Psoas muscle (tissue), 8 donors: ENCODE measurements around the gene SCNN1A. TPM values are rescaled to one million over a fixed set of nuclear protein-coding genes. Genes with fewer than 3 reads are reported as not detected.

Source experiments
- ATAC-seq, 4 donors: fragments of 200-7000 bp; cut with Tn5 transposase; one replicate each; pipeline ENCODE4 v1.9.1; 2020; ENCODE audit warnings: moderate library complexity in 3 of 4, mild to moderate bottlenecking in 2 of 4
- DNase-seq, 2 donors: peaks; one replicate each; pipeline ENCODE4 v3.0.0-alpha.2; 2020
- H3K27ac ChIP-seq: fragments of 200-600 bp; one replicate; pipeline ENCODE4 v1.8.0; 2022
- H3K27me3 ChIP-seq, 3 donors: fragments of 200-600 bp in 1 of 3; one replicate each; pipeline versions ENCODE4 v1.6.1 to v1.8.0; 2013 to 2022; ENCODE audit warnings: low read length in 2 of 3, mild to moderate bottlenecking in 2 of 3, moderate library complexity in 1 of 3; ENCODE audit not compliant: insufficient read depth in 3 of 3
- H3K36me3 ChIP-seq, 2 donors: fragments of 200-600 bp in 1 of 2; one replicate each; pipeline versions ENCODE4 v1.6.1 to v1.8.0; 2013 to 2022; ENCODE audit warnings: low read depth in 1 of 2, mild to moderate bottlenecking in 1 of 2, moderate library complexity in 1 of 2; ENCODE audit not compliant: insufficient read depth in 1 of 2
- H3K4me1 ChIP-seq: fragments of 200-600 bp; one replicate; pipeline ENCODE4 v1.8.0; 2022
- H3K4me3 ChIP-seq: fragments of 200-600 bp; one replicate; pipeline ENCODE4 v1.8.0; 2022; ENCODE audit warnings: mild to moderate bottlenecking
- H3K9me3 ChIP-seq: fragments of 200-600 bp; one replicate; pipeline ENCODE4 v1.8.0; 2022
- CTCF ChIP-seq: fragments of 200-600 bp; IDR thresholded peaks from one replicate; pipeline ENCODE4 v1.8.0; 2022; ENCODE audit warnings: antibody characterized with exemption
- WGBS, 3 donors: extraction: QIAGEN DNeasy Blood & Tissue Kit; methylation state at CpG; one replicate each; pipeline versions ENCODE4 v1.1.6 to v1.1.7; 2013; 5-methylcytosine and 5-hydroxymethylcytosine counted together
- intact Hi-C, 2 donors: fragments of 100-400 bp; cut with DNase I; formaldehyde crosslinking; loops; one replicate each; pipeline versions ENCODE4 v1.11.0 to v1.14.2; 2022
- polyA plus RNA-seq, 3 donors: library from polyadenylated mRNA; stranded (reverse); fragments of 200-250 nt; gene quantifications; one replicate each; pipeline ENCODE4 v1.2.3, GENCODE V29; 2013
- total RNA-seq, 4 donors: library from RNA; stranded (reverse); fragmentation: NEBNext Ultra II Directional in 2 of 4; extraction: Animal tissue kit (Norgen Biotek cat#: 25700) in 2 of 4; gene quantifications; one replicate each; pipeline versions ENCODE4 v1.2.1 to v1.2.4, GENCODE V29; 2021 to 2023
- donor health status: healthy with polysubstance abuse.
- donor health status: DM: no; HTN: no; CAD: no; lungs with moderate emphysema.
- donor health status: Bipolar disorder and iron deficiency.
- donor health status: healthy.
- donor health status: DM: yes; HTN: yes; CAD: no.
- donor health status: DM: no; HTN: no; CAD: no.
- donor health status: DM: no; HTN: no; CAD: no.
- donor health status: DM: yes; HTN: yes; CAD: no.

The SCNN1A gene
- total and polyA plus RNA-seq, 7 donors = 0.03 to 0.57 (median 0.39) TPM

- no peak overlapping the region for H3K27ac ChIP-seq
- no peaks in the 10 kb centered on the region for H3K27me3 ChIP-seq
- H3K36me3 ChIP-seq = peaks cover 8 to 69% of the 10 kb centered on the region in 2 donors
- DNase-seq = peak in 1 of 2 donors; percentile 30
- ATAC-seq = no peak
- peaks cover 44% of the 10 kb centered on the region for H3K4me1 ChIP-seq
- no peak for TF ChIP-seq CTCF
- no peak overlapping the region for H3K4me3 ChIP-seq
- intact Hi-C loops = loop anchor here in 1 of 2 donors (5.0 kb wide), 1 partner anchor 129 kb away; no protein-coding TSS in a partner anchor
- H3K9me3 ChIP-seq = no peaks in the 10 kb centered on the region
- 71 to 81% (median 79%) methylated on average over 9 of the region's 9 CpGs for WGBS, 3 donors
These were observed 42.3 kb downstream of the SCNN1A start for GRCh38 chr12:6333029-6333428.

DNA sequence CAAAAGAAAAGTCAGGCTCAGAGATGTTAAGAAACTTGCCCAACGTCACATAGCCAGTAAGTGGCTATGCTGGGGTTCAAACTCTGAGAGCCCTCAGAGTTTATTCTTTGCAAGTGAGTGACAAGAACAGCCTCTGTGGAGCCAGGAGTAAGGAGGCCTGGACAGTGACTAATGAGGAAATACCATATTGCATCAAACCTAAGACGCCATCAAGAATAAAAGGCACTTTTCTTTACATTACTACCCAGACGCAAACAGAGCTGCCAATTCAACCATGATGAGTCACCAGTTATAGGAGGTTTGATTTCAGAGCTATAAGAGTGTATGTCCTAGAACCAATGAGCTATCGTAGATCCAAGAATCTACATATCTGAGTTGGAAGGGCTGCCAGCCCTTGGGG lies 42.9 kb downstream of the SCNN1A start:
- DNase-seq (no peak), ATAC-seq (no peak)
- Histone ChIP-seq H3K4me3 (no peak overlapping the region), H3K27ac (peak overlapping the region; percentile 13), H3K4me1 (peaks cover 44% of the 10 kb centered on the region), H3K36me3 (peaks cover 8 to 74% of the 10 kb centered on the region in 2 donors), H3K27me3 (no peaks in the 10 kb centered on the region), H3K9me3 (no peaks in the 10 kb centered on the region)
- no peak for TF ChIP-seq CTCF
- intact Hi-C loops = loop anchor here in 1 of 2 donors (5.0 kb wide), 1 partner anchor 130 kb away; no protein-coding TSS in a partner anchor
- WGBS, 3 donors = 84 to 94% (median 89%) methylated on average over 4 of the region's 4 CpGs

DNA sequence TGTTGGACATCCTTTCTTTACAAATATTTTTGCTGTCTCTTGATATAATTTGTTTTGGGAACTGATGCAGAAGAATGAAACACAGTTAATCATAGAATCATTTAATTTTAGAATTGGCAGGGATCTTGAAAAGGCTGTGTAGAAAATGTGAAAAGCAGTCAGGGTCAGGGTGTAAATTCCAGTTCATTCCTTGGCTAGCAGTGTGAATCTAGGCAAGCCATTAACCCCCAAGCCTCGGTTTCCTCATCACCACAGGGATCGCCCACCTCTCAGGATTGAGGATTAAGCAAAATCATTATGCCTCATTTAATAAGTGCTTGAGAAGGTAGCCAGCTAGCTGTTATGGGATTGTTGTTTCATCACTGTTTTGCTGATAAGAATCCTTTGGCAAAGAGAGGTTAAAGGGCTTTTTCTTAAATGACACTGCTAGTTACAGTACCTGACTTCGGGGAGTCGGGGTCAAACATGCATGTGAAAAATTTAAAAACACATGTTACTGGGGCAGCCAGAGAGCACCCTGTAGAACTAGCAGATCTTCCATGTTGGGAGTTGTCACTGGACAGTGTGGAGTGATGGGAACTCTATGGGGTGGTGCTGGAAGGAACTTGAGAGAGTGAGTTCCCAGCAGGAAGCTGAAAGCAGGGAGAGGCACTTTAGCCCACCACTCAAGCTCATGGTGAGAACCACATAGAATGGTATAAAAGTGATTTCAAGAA lies 44.2 kb downstream of the SCNN1A start:
- Histone ChIP-seq H3K4me1 (peaks cover 49% of the 10 kb centered on the region), H3K27ac (peak overlapping the region; percentile 13), H3K9me3 (no peaks in the 10 kb centered on the region), H3K27me3 (no peaks in the 10 kb centered on the region), H3K4me3 (no peak overlapping the region), H3K36me3 (peaks cover 8 to 74% of the 10 kb centered on the region in 2 donors)
- intact Hi-C loops = loop anchor here in 1 of 2 donors (5.0 kb wide), 1 partner anchor 131 kb away; no protein-coding TSS in a partner anchor
- DNase-seq (no peak), ATAC-seq (no peak)
- 87 to 88% (median 88%) methylated on average over 4 of the region's 4 CpGs for WGBS, 3 donors
- TF ChIP-seq CTCF = no peak

GRCh38 chr12:6330192-6330591 lies 45.2 kb downstream of the SCNN1A start:
- WGBS, 3 donors = 81 to 88% (median 85%) methylated on average over 5 of the region's 5 CpGs
- peaks cover 8 to 74% of the 10 kb centered on the region in 2 donors for H3K36me3 ChIP-seq
- peaks cover 51% of the 10 kb centered on the region for H3K4me1 ChIP-seq
- H3K27me3 ChIP-seq = no peaks in the 10 kb centered on the region
- no peaks in the 10 kb centered on the region for H3K9me3 ChIP-seq
- DNase-seq (no peak), ATAC-seq (no peak)
- H3K4me3 ChIP-seq = no peak overlapping the region
- H3K27ac ChIP-seq = no peak overlapping the region
- TF ChIP-seq CTCF = no peak
- intact Hi-C loops = loop anchor here in 1 of 2 donors (5.0 kb wide), 1 partner anchor 132 kb away; no protein-coding TSS in a partner anchor
